GM10248 (cell line): Measurements from ENCODE around the gene SERPINB12.

Source experiments
- CTCF ChIA-PET: fragments of 300-600 bp; sonication (Branson Sonifier 250); formaldehyde crosslinking; extraction: SDS; loops from one replicate; lab custom pipeline; 2021; ENCODE audit warnings: antibody characterized with exemption; lab: Yijun Ruan, JAX
- POLR2A ChIA-PET: fragments of 350-650 bp; sonication (Branson Sonifier 250); formaldehyde crosslinking; extraction: SDS; loops from one replicate; lab custom pipeline; 2020; ENCODE audit warnings: antibody characterized with exemption; lab: Yijun Ruan, JAX
- DNase-seq: peaks from one replicate; pipeline ENCODE4 v3.0.0; 2012; ENCODE audit errors: extremely low spot score
- CTCF ChIP-seq: IDR thresholded peaks from 2 replicates; pipeline ENCODE4 v1.5.1; 2012; ENCODE audit warnings: mild to moderate bottlenecking, low read depth; ENCODE audit errors: extremely low read depth, missing control alignments, control extremely low read depth

Gene SERPINB12

GRCh38 chr18:63520053-63520685 lies 22.0 kb upstream of the SERPINB12 start:
- DNase-seq: no peak
- no peak for TF ChIP-seq CTCF
- POLR2A ChIA-PET: no interaction called here
- CTCF ChIA-PET: interaction anchor here (0.7 to 8.0 kb wide), 9 partner anchors 8 to 416 kb away, joined by 3 to 179 read pairs (median 27); no protein-coding TSS in a partner anchor

GRCh38 chr18:63523660-63524059 lies 18.5 kb upstream of the SERPINB12 start:
- DNase-seq: no peak
- no peak for TF ChIP-seq CTCF
- POLR2A ChIA-PET: no interaction called here
- CTCF ChIA-PET: no interaction called here

GRCh38 chr18:63527251-63527650 lies 14.9 kb upstream of the SERPINB12 start:
- DNase-seq: no peak
- ChIA-PET CTCF (interaction anchor here (0.9 to 8.3 kb wide), 6 partner anchors 11 to 51 kb away, joined by 3 to 60 read pairs (median 5); no protein-coding TSS in a partner anchor), POLR2A (no interaction called here)
- no peak for TF ChIP-seq CTCF

GRCh38 chr18:63528863-63529492 lies 13.2 kb upstream of the SERPINB12 start:
- ChIA-PET POLR2A (no interaction called here), CTCF (interaction anchor here (0.7 to 8.3 kb wide), 6 partner anchors 13 to 408 kb away, joined by 3 to 60 read pairs (median 3); partner anchors contain the start of gene SERPINB12)
- no peak for DNase-seq
- no peak for TF ChIP-seq CTCF

DNA sequence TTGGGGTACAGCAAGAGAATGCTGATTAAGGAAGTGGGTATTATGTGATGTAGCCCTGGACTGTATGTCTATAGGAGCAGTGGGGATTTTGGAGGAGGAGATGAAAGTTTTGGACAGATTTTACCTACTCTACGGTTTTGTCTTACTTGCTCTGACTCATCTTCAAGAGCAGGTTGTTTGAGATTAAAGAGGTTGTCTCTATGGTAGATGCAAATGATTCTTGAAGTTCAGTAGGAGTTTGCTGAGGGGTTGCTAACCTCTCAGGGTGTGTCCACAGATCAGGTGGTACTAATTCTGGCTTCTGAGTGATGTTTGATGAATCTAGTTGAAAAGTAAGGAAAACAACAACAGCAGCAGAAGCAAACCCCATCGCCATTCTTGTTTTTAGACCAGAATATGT lies 9.7 kb upstream of the SERPINB12 start:
- ChIA-PET POLR2A (no interaction called here), CTCF (interaction anchor here (8.3 kb wide), 1 partner anchor 16 kb away, joined by 60 read pairs; no protein-coding TSS in a partner anchor)
- no peak for TF ChIP-seq CTCF
- no peak for DNase-seq

DNA sequence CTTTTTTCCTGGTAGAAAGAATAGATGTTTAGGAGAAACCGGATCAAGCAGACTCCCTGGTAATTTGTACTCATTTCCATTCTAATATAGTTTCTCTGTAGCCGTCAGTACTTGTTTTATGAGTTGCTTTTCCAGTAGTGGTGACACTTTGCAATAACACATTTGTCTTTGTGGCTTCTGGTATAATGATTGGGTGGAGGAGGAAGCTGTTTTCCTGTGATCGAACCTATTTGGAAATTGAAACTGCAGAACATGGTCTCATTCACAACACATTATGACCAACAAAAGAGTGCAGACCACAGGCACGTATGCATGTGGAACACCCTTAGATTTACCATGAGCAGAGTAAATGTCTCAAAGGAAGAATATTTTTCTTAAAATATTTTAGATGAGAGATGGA lies 7.6 kb upstream of the SERPINB12 start:
- no peak for DNase-seq
- POLR2A ChIA-PET: no interaction called here
- CTCF ChIA-PET: interaction anchor here (1.1 to 2.4 kb wide), 3 partner anchors 10 to 21 kb away, joined by 3 to 13 read pairs (median 4); no protein-coding TSS in a partner anchor
- TF ChIP-seq CTCF: no peak
